ENCODE data around the gene RGPD5.
"Not testable (repeated sequence)": the region's sequence is repeated elsewhere in the genome, so short reads cannot be mapped to it uniquely, and the experiment has no call there.

DNA sequence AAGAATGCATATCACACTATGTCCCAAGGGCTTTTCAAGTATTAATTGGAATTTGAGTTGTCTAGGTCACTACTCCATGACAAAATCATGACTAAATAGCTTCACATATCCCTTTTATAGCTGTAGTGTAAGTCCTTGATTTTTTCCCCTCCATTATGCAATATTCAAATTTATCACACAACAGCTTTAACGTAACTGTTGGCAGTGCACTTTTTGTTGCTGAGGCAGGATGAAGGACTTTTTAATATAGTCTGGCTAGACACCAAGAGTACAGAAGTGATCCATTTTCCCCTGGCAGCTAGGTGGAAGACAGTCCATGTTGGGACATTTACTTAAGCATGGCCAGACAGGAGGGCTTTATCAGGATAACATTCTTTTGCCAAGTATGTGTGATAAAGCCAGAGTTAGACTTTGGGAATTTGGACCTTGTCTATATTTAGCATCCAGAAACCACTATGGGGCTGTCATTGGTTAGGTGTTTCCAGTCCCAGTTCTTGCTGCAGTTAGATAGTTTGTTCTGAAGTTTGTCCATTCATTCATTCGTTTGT lies 11.6 kb upstream of the RGPD5 start:
- TF ChIP-seq CTCF, POLR2A (IDR thresholded peaks at IDR 0.05): not testable (repeated sequence)

Measured in stomach (tissue), 4 donors.